PFSK-1 (cell line): ENCODE measurements around the gene PDK3.

ENCODE experiments used
- FOXP2 ChIP-seq: optimal IDR thresholded peaks from 2 replicates; pipeline ENCODE3; 2011; ENCODE audit warnings: borderline replicate concordance, control low read depth, inconsistent platforms; ENCODE audit not compliant: insufficient read depth; ENCODE audit errors: extremely low read length, extremely low read depth
- POLR2AphosphoS5 ChIP-seq: IDR thresholded peaks from 2 replicates; pipeline ENCODE4 v1.6.1; 2012; ENCODE audit warnings: low read depth, mild to moderate bottlenecking, control low read depth, low read length, moderate library complexity
- REST ChIP-seq, 2 experiments: IDR thresholded peaks; 2 replicates each; pipeline versions ENCODE4 v1.6.1 to v1.8.0; 2011 to 2012; ENCODE audit warnings: low read depth in 2 of 2, low read length in 2 of 2, control low read depth in 1 of 2, inconsistent platforms in 1 of 2, mild to moderate bottlenecking in 1 of 2, moderate library complexity in 1 of 2; ENCODE audit not compliant: insufficient read depth in 1 of 2
- SIN3A ChIP-seq: IDR thresholded peaks from 2 replicates; pipeline ENCODE4 v1.6.1; 2012; ENCODE audit warnings: mild to moderate bottlenecking, low read length, moderate library complexity, borderline replicate concordance; ENCODE audit not compliant: insufficient read depth
- TAF1 ChIP-seq: IDR thresholded peaks from 2 replicates; pipeline ENCODE4 v1.6.1; 2012; ENCODE audit warnings: low read length, control low read depth, borderline replicate concordance; ENCODE audit not compliant: insufficient read depth

The PDK3 gene

GRCh38 chrX:24435060-24435459 lies 30.0 kb upstream of the PDK3 start:
- no peak for TF ChIP-seq TAF1
- TF ChIP-seq SIN3A: no peak
- TF ChIP-seq FOXP2: no peak
- no peak for TF ChIP-seq REST (IDR thresholded peaks at IDR 0.05; ENCODE audit: insufficient read depth in 1 of 2, low read depth in 2 of 2, low read length in 2 of 2)
- TF ChIP-seq POLR2AphosphoS5: no peak

- TF ChIP-seq SIN3A (no peak), FOXP2 (no peak), REST (IDR thresholded peaks at IDR 0.05; ENCODE audit: insufficient read depth in 1 of 2, low read depth in 2 of 2, low read length in 2 of 2) (no peak), POLR2AphosphoS5 (no peak), TAF1 (no peak)
Measured at GRCh38 chrX:24443918-24444317, 21.2 kb upstream of the PDK3 start.

- TF ChIP-seq FOXP2 (no peak), REST (IDR thresholded peaks at IDR 0.05; ENCODE audit: insufficient read depth in 1 of 2, low read depth in 2 of 2, low read length in 2 of 2) (no peak), SIN3A (no peak), POLR2AphosphoS5 (no peak), TAF1 (no peak)
Measured at GRCh38 chrX:24444645-24445044, 20.4 kb upstream of the PDK3 start.

GRCh38 chrX:24448762-24449250 lies 16.3 kb upstream of the PDK3 start:
- TF ChIP-seq POLR2AphosphoS5: no peak
- TF ChIP-seq FOXP2: no peak
- TF ChIP-seq REST (IDR thresholded peaks at IDR 0.05; ENCODE audit: insufficient read depth in 1 of 2, low read depth in 2 of 2, low read length in 2 of 2): no peak
- no peak for TF ChIP-seq TAF1
- TF ChIP-seq SIN3A: no peak

- TF ChIP-seq FOXP2 (no peak), REST (IDR thresholded peaks at IDR 0.05; ENCODE audit: insufficient read depth in 1 of 2, low read depth in 2 of 2, low read length in 2 of 2) (no peak), POLR2AphosphoS5 (no peak), SIN3A (no peak), TAF1 (no peak)
Measured at GRCh38 chrX:24463077-24463476, 2.0 kb upstream of the PDK3 start.
